ENCODE results near the gene CDON.
"Not testable (repeated sequence)": the region's sequence is repeated elsewhere in the genome, so short reads cannot be mapped to it uniquely, and the experiment has no call there.

The CDON gene

GRCh38 chr11:125925247-125925740 lies 137.4 kb downstream of the CDON start:
- H3K36me3 Mint-ChIP-seq (ENCODE audit: insufficient read depth): no peaks in the 10 kb centered on the region
- no peak overlapping the region for H3K4me3 Mint-ChIP-seq
- H3K9me3 Mint-ChIP-seq: no peaks in the 10 kb centered on the region
- DNase-seq (ENCODE audit: low spot score in 2 of 2): no peak
- no peaks in the 10 kb centered on the region for H3K4me1 Mint-ChIP-seq
- H3K27me3 Mint-ChIP-seq: peaks cover 59% of the 10 kb centered on the region
- H3K27ac Mint-ChIP-seq (ENCODE audit: low read depth): no peak overlapping the region
- ATAC-seq (replicated peaks; ENCODE audit: extremely low read depth, poor library complexity, severe bottlenecking): no peak

DNA sequence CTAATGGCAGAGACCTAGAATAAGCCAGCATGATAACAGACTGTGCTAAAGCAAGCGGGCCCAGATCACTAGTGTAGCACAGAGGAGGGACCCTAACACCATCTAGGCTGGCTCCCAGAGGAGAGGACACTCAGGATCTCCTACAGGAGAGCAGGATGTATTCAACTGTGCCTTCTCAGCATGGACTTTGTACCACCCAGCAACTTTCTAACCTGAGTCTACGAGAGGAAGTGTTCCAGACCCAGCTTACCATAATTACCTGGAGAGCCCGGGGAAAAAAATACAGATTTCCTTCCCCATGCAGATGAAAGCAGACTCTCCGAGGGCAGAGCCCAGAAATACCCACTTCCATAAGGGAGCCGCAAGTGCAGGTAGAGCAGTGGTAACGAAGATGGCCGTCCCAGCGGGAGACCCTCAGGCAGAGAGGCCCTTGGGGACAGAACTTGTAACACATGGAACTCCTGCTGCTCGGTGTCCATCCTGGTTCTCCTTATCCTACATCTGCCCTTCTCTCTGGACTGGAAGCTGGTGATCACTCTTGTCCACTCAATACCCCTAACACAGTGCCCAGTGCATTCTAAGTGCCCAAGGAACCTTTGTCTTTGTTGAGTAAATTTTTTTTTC lies 138.2 kb downstream of the CDON start:
- no peaks in the 10 kb centered on the region for H3K9me3 Mint-ChIP-seq
- no peaks in the 10 kb centered on the region for H3K4me1 Mint-ChIP-seq
- no peaks in the 10 kb centered on the region for H3K36me3 Mint-ChIP-seq (ENCODE audit: insufficient read depth)
- no peak overlapping the region for H3K27ac Mint-ChIP-seq (ENCODE audit: low read depth)
- no peak for DNase-seq (ENCODE audit: low spot score in 2 of 2)
- peaks cover 59% of the 10 kb centered on the region for H3K27me3 Mint-ChIP-seq
- no peak overlapping the region for H3K4me3 Mint-ChIP-seq
- no peak for ATAC-seq (replicated peaks; ENCODE audit: extremely low read depth, poor library complexity, severe bottlenecking)

GRCh38 chr11:125923633-125924032 lies 139.0 kb downstream of the CDON start:
- no peaks in the 10 kb centered on the region for H3K9me3 Mint-ChIP-seq
- no peak overlapping the region for H3K27ac Mint-ChIP-seq (ENCODE audit: low read depth)
- H3K27me3 Mint-ChIP-seq: peaks cover 61% of the 10 kb centered on the region
- DNase-seq (ENCODE audit: low spot score in 2 of 2) (no peak), ATAC-seq (replicated peaks; ENCODE audit: extremely low read depth, poor library complexity, severe bottlenecking) (no peak)
- H3K36me3 Mint-ChIP-seq (ENCODE audit: insufficient read depth): no peaks in the 10 kb centered on the region
- no peak overlapping the region for H3K4me3 Mint-ChIP-seq
- no peaks in the 10 kb centered on the region for H3K4me1 Mint-ChIP-seq

GRCh38 chr11:125923012-125923579 lies 139.6 kb downstream of the CDON start:
- Mint-ChIP-seq H3K4me1 (no peaks in the 10 kb centered on the region), H3K27ac (ENCODE audit: low read depth) (no peak overlapping the region), H3K36me3 (ENCODE audit: insufficient read depth) (no peaks in the 10 kb centered on the region), H3K4me3 (no peak overlapping the region), H3K27me3 (peaks cover 66% of the 10 kb centered on the region), H3K9me3 (no peaks in the 10 kb centered on the region)
- DNase-seq (ENCODE audit: low spot score in 2 of 2) (peak in 1 of 2 donors; percentile 31), ATAC-seq (replicated peaks; ENCODE audit: extremely low read depth, poor library complexity, severe bottlenecking) (peak; percentile 32)

DNA sequence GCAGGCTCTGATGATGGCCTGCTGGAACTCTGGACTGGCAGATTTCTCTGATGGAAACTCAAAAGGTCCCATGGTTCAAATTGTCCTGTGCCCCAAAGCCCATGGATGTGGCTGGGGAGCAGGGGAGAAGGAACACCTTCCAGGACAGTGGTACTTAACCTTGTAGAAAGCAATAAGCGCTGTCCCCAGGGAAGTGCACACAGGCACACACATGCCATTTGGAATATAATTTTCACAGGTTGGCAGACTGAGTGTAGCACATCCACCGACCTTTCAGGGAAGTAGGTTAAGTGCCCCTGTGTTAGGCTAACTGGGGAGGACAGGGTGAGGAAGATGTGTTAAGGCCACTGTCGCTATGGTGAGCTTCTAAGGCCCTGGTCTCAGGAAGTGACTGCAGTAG lies 140.5 kb downstream of the CDON start:
- Mint-ChIP-seq H3K27me3 (peaks cover 67% of the 10 kb centered on the region), H3K36me3 (ENCODE audit: insufficient read depth) (no peaks in the 10 kb centered on the region), H3K4me3 (no peak overlapping the region), H3K9me3 (no peaks in the 10 kb centered on the region), H3K4me1 (no peaks in the 10 kb centered on the region), H3K27ac (ENCODE audit: low read depth) (no peak overlapping the region)
- DNase-seq (ENCODE audit: low spot score in 2 of 2): no peak
- no peak for ATAC-seq (replicated peaks; ENCODE audit: extremely low read depth, poor library complexity, severe bottlenecking)

- Mint-ChIP-seq H3K27ac (ENCODE audit: low read depth) (no peak overlapping the region), H3K9me3 (no peaks in the 10 kb centered on the region), H3K4me1 (no peaks in the 10 kb centered on the region), H3K27me3 (peaks cover 67% of the 10 kb centered on the region), H3K36me3 (ENCODE audit: insufficient read depth) (no peaks in the 10 kb centered on the region), H3K4me3 (no peak overlapping the region)
- DNase-seq (ENCODE audit: low spot score in 2 of 2): no peak
- no peak for ATAC-seq (replicated peaks; ENCODE audit: extremely low read depth, poor library complexity, severe bottlenecking)
Measured at GRCh38 chr11:125921042-125921441, 141.6 kb downstream of the CDON start.

DNA sequence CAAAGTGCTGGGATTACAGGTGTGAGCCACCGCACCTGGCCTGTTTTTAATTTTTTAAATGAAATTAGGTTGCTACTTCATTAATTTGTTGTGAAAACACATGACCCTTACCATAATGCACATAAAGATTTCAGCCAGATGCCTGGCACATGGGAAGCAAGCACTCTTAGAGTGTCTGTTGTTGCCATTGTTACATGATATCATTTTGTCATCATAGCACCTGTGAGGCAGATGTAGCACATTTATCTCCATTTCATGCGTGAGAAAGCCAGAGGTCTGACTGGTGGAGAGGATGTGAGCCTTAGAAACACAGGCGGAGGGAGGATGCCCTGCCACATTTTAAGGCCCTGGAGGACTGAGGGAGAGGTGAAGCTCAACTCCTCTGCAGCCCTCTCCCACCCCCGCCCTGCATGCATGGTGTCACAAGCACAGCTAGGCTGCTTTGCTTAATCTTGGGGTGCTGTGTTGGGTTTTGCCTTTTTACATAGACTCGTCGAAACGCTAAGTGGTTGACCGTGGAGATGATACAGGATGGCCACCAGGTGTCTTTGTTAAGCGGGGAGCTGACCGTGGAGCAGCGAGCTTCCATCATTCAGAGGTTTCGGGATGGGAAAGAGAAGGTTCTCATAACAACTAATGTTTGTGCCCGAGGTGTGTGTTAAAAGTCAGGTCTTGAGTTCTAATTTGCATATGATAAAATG lies 144.4 kb downstream of the CDON start:
- Mint-ChIP-seq H3K36me3 (ENCODE audit: insufficient read depth) (no peaks in the 10 kb centered on the region), H3K4me3 (no peak overlapping the region), H3K9me3 (no peaks in the 10 kb centered on the region), H3K27ac (ENCODE audit: low read depth) (no peak overlapping the region), H3K4me1 (no peaks in the 10 kb centered on the region), H3K27me3 (peaks cover 56% of the 10 kb centered on the region)
- DNase-seq (ENCODE audit: low spot score in 2 of 2): no peak
- no peak for ATAC-seq (replicated peaks; ENCODE audit: extremely low read depth, poor library complexity, severe bottlenecking)

DNA sequence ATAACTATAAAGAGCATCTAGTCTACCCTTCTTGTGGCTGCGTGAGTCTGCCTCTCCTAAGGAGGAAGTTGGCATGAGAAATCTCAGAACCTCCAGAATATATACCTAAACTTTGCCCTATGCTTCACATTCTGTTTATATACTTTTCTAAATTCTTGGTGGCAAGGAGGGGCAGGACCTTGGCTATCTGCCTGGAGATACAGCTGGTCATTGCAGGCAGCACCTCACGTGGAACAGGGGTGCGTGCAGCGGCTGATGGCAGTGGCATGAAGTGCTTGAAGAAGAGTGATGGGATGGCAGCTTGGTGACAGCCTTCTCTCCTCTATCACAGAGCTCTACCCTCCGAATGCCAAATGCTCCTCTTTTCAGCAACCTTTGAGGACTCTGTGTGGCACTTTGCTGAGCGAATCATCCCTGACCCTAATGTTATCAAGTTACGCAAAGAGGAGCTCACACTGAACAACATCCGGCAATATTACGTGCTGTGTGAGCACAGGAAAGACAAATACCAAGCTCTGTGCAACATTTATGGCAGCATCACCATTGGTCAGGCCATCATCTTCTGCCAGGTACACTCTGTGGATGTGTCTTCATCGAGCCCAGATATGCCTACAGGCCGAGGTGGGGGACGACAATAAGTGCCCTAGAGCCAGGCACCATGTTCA lies 145.9 kb downstream of the CDON start:
- DNase-seq (ENCODE audit: low spot score in 2 of 2): no peak
- no peaks in the 10 kb centered on the region for H3K36me3 Mint-ChIP-seq (ENCODE audit: insufficient read depth)
- peaks cover 64% of the 10 kb centered on the region for H3K27me3 Mint-ChIP-seq
- no peak for ATAC-seq (replicated peaks; ENCODE audit: extremely low read depth, poor library complexity, severe bottlenecking)
- no peak overlapping the region for H3K27ac Mint-ChIP-seq (ENCODE audit: low read depth)
- no peaks in the 10 kb centered on the region for H3K9me3 Mint-ChIP-seq
- H3K4me3 Mint-ChIP-seq: no peak overlapping the region
- no peaks in the 10 kb centered on the region for H3K4me1 Mint-ChIP-seq

- not testable (repeated sequence) for H3K9me3 Mint-ChIP-seq; H3K36me3 Mint-ChIP-seq (ENCODE audit: insufficient read depth); DNase-seq (ENCODE audit: low spot score in 2 of 2); H3K4me1 Mint-ChIP-seq; ATAC-seq (replicated peaks; ENCODE audit: extremely low read depth, poor library complexity, severe bottlenecking); H3K27ac Mint-ChIP-seq (ENCODE audit: low read depth); H3K4me3 Mint-ChIP-seq
- peaks cover 69% of the 10 kb centered on the region for H3K27me3 Mint-ChIP-seq
Measured at GRCh38 chr11:125914601-125915000, 148.1 kb downstream of the CDON start.

DNA sequence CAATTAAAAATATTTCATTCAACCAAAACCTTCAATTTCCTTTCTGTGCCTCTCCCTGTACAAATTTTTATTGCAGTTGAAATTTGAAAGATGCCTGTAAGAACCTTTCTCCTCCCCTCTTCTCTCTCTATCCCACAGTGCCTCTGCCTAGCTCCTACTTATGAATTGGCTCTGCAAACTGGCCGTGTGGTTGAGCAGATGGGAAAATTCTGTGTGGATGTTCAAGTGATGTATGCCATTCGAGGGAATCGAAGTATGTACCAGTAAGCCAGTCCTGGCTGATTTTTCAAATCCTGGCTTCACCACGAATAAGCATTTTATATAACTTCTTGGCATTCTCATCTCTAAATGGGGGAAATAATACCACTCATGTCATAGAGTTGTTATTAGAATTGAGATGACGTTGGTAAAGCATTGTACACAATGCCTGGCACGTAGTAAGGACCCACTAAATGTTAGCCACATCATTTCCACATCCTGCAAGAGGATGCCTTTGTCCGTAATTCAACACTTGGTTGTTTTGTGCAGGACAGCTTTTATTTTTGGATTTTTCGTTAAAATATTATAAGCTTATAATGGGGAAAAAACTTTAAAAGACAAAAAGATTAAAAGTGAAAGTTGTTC lies 152.3 kb downstream of the CDON start:
- Mint-ChIP-seq H3K27me3 (peaks cover 42% of the 10 kb centered on the region), H3K9me3 (no peaks in the 10 kb centered on the region), H3K4me1 (no peaks in the 10 kb centered on the region), H3K27ac (ENCODE audit: low read depth) (no peak overlapping the region), H3K4me3 (no peak overlapping the region), H3K36me3 (ENCODE audit: insufficient read depth) (peaks cover 2% of the 10 kb centered on the region)
- no peak for ATAC-seq (replicated peaks; ENCODE audit: extremely low read depth, poor library complexity, severe bottlenecking)
- DNase-seq (ENCODE audit: low spot score in 2 of 2): no peak
